ENCODE data around the gene SPAAR.

- no peak for TF ChIP-seq CTCF (IDR thresholded peaks at IDR 0.05)
- TF ChIP-seq EP300 (IDR thresholded peaks at IDR 0.05): no peak
- no peak for TF ChIP-seq POLR2A (IDR thresholded peaks at IDR 0.05)
- no peak for TF ChIP-seq POLR2AphosphoS5 (IDR thresholded peaks at IDR 0.05)
Measured at GRCh38 chr9:35904338-35904737, 5.0 kb upstream of the SPAAR start.
